GM23338 (cell line): ENCODE data around the gene ASB16. TPM values are rescaled to one million over a fixed set of nuclear protein-coding genes. Genes with fewer than 3 reads are reported as not detected.
"Not testable (repeated sequence)": the region's sequence is repeated elsewhere in the genome, so short reads cannot be mapped to it uniquely, and the experiment has no call there.

ENCODE experiments used
- ATAC-seq: fragments of 200-7000 bp; cut with Tn5 transposase; 3 replicates; pipeline ENCODE4 v1.9.1; 2020
- DNase-seq: peaks from one replicate; pipeline ENCODE4 v3.0.0-alpha.2; 2015; ENCODE audit warnings: low spot score
- H2AFZ ChIP-seq: fragments of 200-600 bp; sonication (generic); 2 replicates; pipeline ENCODE4 v1.8.0; 2016; ENCODE audit warnings: antibody characterized with exemption, mild to moderate bottlenecking, moderate library complexity
- H3F3A ChIP-seq: fragments of 200-600 bp; sonication (generic); replicated peaks from 2 replicates; pipeline ENCODE4 v1.8.0; 2017; ENCODE audit warnings: antibody characterized with exemption, mixed run types, low read depth
- H3K27ac ChIP-seq: fragments of 200-600 bp; sonication (generic); 2 replicates; pipeline ENCODE4 v1.6.1; 2016; ENCODE audit warnings: low read depth
- H3K27me3 ChIP-seq: fragments of 200-600 bp; sonication (generic); 2 replicates; pipeline ENCODE4 v1.8.0; 2016; ENCODE audit warnings: mild to moderate bottlenecking, mixed run types, moderate library complexity; ENCODE audit not compliant: insufficient read depth
- H3K36me3 ChIP-seq: fragments of 200-600 bp; sonication (generic); 2 replicates; pipeline ENCODE4 v1.8.0; 2016; ENCODE audit warnings: mild to moderate bottlenecking; ENCODE audit not compliant: insufficient read depth
- H3K4me1 ChIP-seq: fragments of 200-600 bp; sonication (generic); 2 replicates; pipeline ENCODE4 v1.8.0; 2016; ENCODE audit warnings: mild to moderate bottlenecking, moderate library complexity; ENCODE audit not compliant: insufficient read depth
- H3K4me2 ChIP-seq: fragments of 200-600 bp; sonication (generic); 2 replicates; pipeline ENCODE4 v1.7.1; 2017; ENCODE audit warnings: mixed run types
- H3K4me3 ChIP-seq: fragments of 200-600 bp; sonication (generic); 2 replicates; pipeline ENCODE4 v1.6.1; 2016; ENCODE audit warnings: mixed run types
- H3K79me2 ChIP-seq: fragments of 200-600 bp; sonication (generic); replicated peaks from 2 replicates; pipeline ENCODE4 v1.8.0; 2017; ENCODE audit warnings: mild to moderate bottlenecking; ENCODE audit not compliant: insufficient read depth
- H3K9me2 ChIP-seq: fragments of 200-600 bp; sonication (generic); 2 replicates; pipeline ENCODE4 v1.8.0; 2017; ENCODE audit not compliant: insufficient read depth
- H4K20me1 ChIP-seq: fragments of 200-600 bp; sonication (generic); replicated peaks from 2 replicates; pipeline ENCODE4 v1.8.0; 2017; ENCODE audit warnings: mild to moderate bottlenecking; ENCODE audit not compliant: insufficient read depth
- H3K27ac Mint-ChIP-seq: 2 replicates; pipeline ENCODE4 v1.8.0; 2020; ENCODE audit warnings: inconsistent platforms, mild to moderate bottlenecking, moderate library complexity, mixed read lengths
- H3K27me3 Mint-ChIP-seq: 3 replicates; pipeline ENCODE4 v1.8.0; 2022; ENCODE audit warnings: low read depth, mild to moderate bottlenecking, moderate library complexity, mixed read lengths, inconsistent platforms; ENCODE audit not compliant: insufficient read depth, poor library complexity
- H3K36me3 Mint-ChIP-seq: 3 replicates; pipeline ENCODE4 v1.8.0; 2021; ENCODE audit warnings: low read depth, mild to moderate bottlenecking, inconsistent platforms, moderate library complexity, mixed read lengths
- H3K4me1 Mint-ChIP-seq: 3 replicates; pipeline ENCODE4 v1.8.0; 2020; ENCODE audit warnings: mild to moderate bottlenecking, inconsistent platforms, mixed read lengths
- H3K4me3 Mint-ChIP-seq: 3 replicates; pipeline ENCODE4 v1.8.0; 2021; ENCODE audit warnings: moderate library complexity, mild to moderate bottlenecking, inconsistent platforms, mixed read lengths
- H3K9me3 Mint-ChIP-seq: 3 replicates; pipeline ENCODE4 v1.8.0; 2020; ENCODE audit warnings: moderate library complexity, mild to moderate bottlenecking, inconsistent platforms, mixed read lengths
- CREB1 ChIP-seq: fragments of 250-450 bp; sonication (Bioruptor Pico); IDR thresholded peaks from 2 replicates; pipeline ENCODE4 v1.5.0; 2020; ENCODE audit warnings: low read depth, mild to moderate bottlenecking, moderate library complexity
- ETS1 ChIP-seq: IDR thresholded peaks from 2 replicates; pipeline ENCODE4 v1.6.1; 2016; ENCODE audit warnings: antibody characterized with exemption
- EZH2 ChIP-seq: fragments of 200-600 bp; sonication (generic); IDR thresholded peaks from one replicate; pipeline ENCODE4 v1.8.0; 2017; ENCODE audit warnings: antibody characterized with exemption, mild to moderate bottlenecking, low read depth; ENCODE audit not compliant: unreplicated experiment
- EZH2phosphoT487 ChIP-seq: fragments of 200-600 bp; sonication (generic); IDR thresholded peaks from one replicate; pipeline ENCODE4 v1.8.1; 2018; ENCODE audit warnings: antibody characterized with exemption; ENCODE audit not compliant: unreplicated experiment
- JUNB ChIP-seq: IDR thresholded peaks from one replicate; pipeline ENCODE4 v1.6.1; 2016; ENCODE audit warnings: antibody characterized with exemption; ENCODE audit not compliant: unreplicated experiment
- POLR2AphosphoS5 ChIP-seq: IDR thresholded peaks from 2 replicates; pipeline ENCODE4 v1.6.1; 2016; ENCODE audit warnings: antibody characterized with exemption, low read depth
- REST ChIP-seq: IDR thresholded peaks from one replicate; pipeline ENCODE4 v1.6.1; 2018; ENCODE audit warnings: antibody characterized with exemption; ENCODE audit not compliant: unreplicated experiment
- STAT1 ChIP-seq: IDR thresholded peaks from one replicate; pipeline ENCODE4 v1.6.1; 2016; ENCODE audit warnings: antibody characterized with exemption; ENCODE audit not compliant: unreplicated experiment
- ZNF114 ChIP-seq: fragments of 250-450 bp; sonication (Bioruptor Pico); IDR thresholded peaks from 2 replicates; pipeline ENCODE4 v1.5.0; 2020; ENCODE audit warnings: mild to moderate bottlenecking, moderate library complexity
- ZNF331 ChIP-seq: fragments of 250-450 bp; sonication (Bioruptor Pico); IDR thresholded peaks from 2 replicates; pipeline ENCODE4 v1.5.0; 2020; ENCODE audit warnings: low read depth, mild to moderate bottlenecking, moderate library complexity
- ZNF462 ChIP-seq: fragments of 250-450 bp; sonication (Bioruptor Pico); IDR thresholded peaks from 2 replicates; pipeline ENCODE4 v1.5.0; 2020; ENCODE audit warnings: mild to moderate bottlenecking, moderate library complexity
- polyA plus RNA-seq: library from polyadenylated mRNA; unstranded; fragments of >200 nt; fragmentation: Nextera tagmentation; extraction: Ambion mirVana; gene quantifications from 2 replicates; pipeline ENCODE4 v1.2.1, GENCODE V29; 2016
- total RNA-seq: library from RNA; depleted of rRNA; stranded (reverse); fragments of >200 nt; shearing (Covaris generic); gene quantifications from 2 replicates; pipeline ENCODE4 v1.2.3, GENCODE V29; 2014

ASB16 gene
- total and polyA plus RNA-seq, 2 experiments from 2014 or later = 0.47 TPM; not detected in 1

- not testable (repeated sequence) for H3K4me3 Mint-ChIP-seq, H3K4me1 ChIP-seq, H3F3A ChIP-seq, H3K36me3 Mint-ChIP-seq, DNase-seq, H3K27ac ChIP-seq, H3K36me3 ChIP-seq, H3K9me3 Mint-ChIP-seq, H3K27me3 Mint-ChIP-seq, H3K27ac Mint-ChIP-seq, H3K4me3 ChIP-seq, ATAC-seq, H3K4me1 Mint-ChIP-seq, H3K79me2 ChIP-seq, H3K27me3 ChIP-seq, H3K9me2 ChIP-seq, H2AFZ ChIP-seq, H3K4me2 ChIP-seq, H4K20me1 ChIP-seq
Observed at GRCh38 chr17:44131372-44131771, 39.1 kb upstream of the ASB16 start.

- H3K27ac ChIP-seq = no peak overlapping the region
- no peaks in the 10 kb centered on the region for H4K20me1 ChIP-seq
- Mint-ChIP-seq H3K27ac (no peak overlapping the region), H3K4me1 (peaks cover under 1% of the 10 kb centered on the region), H3K36me3 (0 out of 3 replicates have a peak, but pooled peaks cover under 1% of the 10 kb centered on the region), H3K9me3 (no peaks in the 10 kb centered on the region), H3K4me3 (no peak overlapping the region), H3K27me3 (peaks cover 7% of the 10 kb centered on the region)
- no peak for ATAC-seq
- H3K9me2 ChIP-seq = no peaks in the 10 kb centered on the region
- no peaks in the 10 kb centered on the region for H3K79me2 ChIP-seq
- no peak for DNase-seq
- no peak overlapping the region for H2AFZ ChIP-seq
- H3K4me2 ChIP-seq = no peak overlapping the region
- H3F3A ChIP-seq = 0 out of 2 replicates have a peak, but pooled peaks cover 1% of the 10 kb centered on the region
- no peaks in the 10 kb centered on the region for H3K27me3 ChIP-seq
- H3K4me1 ChIP-seq = peaks cover under 1% of the 10 kb centered on the region; the same call in 1 of the 2 replicates
- no peaks in the 10 kb centered on the region for H3K36me3 ChIP-seq
- H3K4me3 ChIP-seq = no peak overlapping the region
- TF ChIP-seq EZH2phosphoT487 (no peak), STAT1 (no peak), REST (no peak), ZNF462 (CRISPR knock-in tag) (no peak), POLR2AphosphoS5 (no peak), ETS1 (no peak), EZH2 (no peak), CREB1 (CRISPR knock-in tag) (no peak), ZNF114 (CRISPR knock-in tag) (no peak), JUNB (no peak), ZNF331 (CRISPR knock-in tag) (no peak)
Observed at GRCh38 chr17:44132275-44132821, 38.2 kb upstream of the ASB16 start.
